HepG2 (cell line): ENCODE measurements around the gene STK39. TPM values are rescaled to one million over a fixed set of nuclear protein-coding genes. Genes with fewer than 3 reads are reported as not detected.

Experiments used
- DMAP1 ChIP-seq: IDR thresholded peaks from 2 replicates; pipeline ENCODE4 v1.6.1; 2016
- GZF1 ChIP-seq: sonication (generic); formaldehyde crosslinking; IDR thresholded peaks from 2 replicates; pipeline ENCODE4 v1.5.1; 2020; ENCODE audit warnings: mild to moderate bottlenecking, missing genetic modification reagents
- HOMEZ ChIP-seq: IDR thresholded peaks from 2 replicates; pipeline ENCODE4 v1.6.1; 2016; ENCODE audit warnings: low read depth
- KDM4B ChIP-seq: sonication (generic); formaldehyde crosslinking; IDR thresholded peaks from 2 replicates; pipeline ENCODE4 v1.4.0; 2020; ENCODE audit warnings: missing genetic modification reagents
- MEIS2 ChIP-seq: sonication (generic); formaldehyde crosslinking; IDR thresholded peaks from 2 replicates; pipeline ENCODE4 v1.9.0; 2021; ENCODE audit warnings: mild to moderate bottlenecking, missing genetic modification reagents
- PPARG ChIP-seq: conservative IDR thresholded peaks from 2 replicates; pipeline ENCODE4 v1.6.1; 2016; ENCODE audit warnings: missing biosample characterization, missing genetic modification reagents
- RAD51 ChIP-seq: fragments of 450-650 bp; IDR thresholded peaks from 2 replicates; pipeline ENCODE4 v1.6.1; 2016; ENCODE audit warnings: borderline replicate concordance
- SAFB2 ChIP-seq: sonication (generic); formaldehyde crosslinking; IDR thresholded peaks from 2 replicates; pipeline ENCODE4 v1.5.1; 2020; ENCODE audit warnings: missing genetic modification reagents, low read depth, mild to moderate bottlenecking, borderline replicate concordance
- STAT5B ChIP-seq: sonication (generic); formaldehyde crosslinking; IDR thresholded peaks from 2 replicates; pipeline ENCODE4 v1.4.0; 2020; ENCODE audit warnings: missing genetic modification reagents
- SYNCRIP ChIP-seq: fragments of 200-400 bp; formaldehyde crosslinking; IDR thresholded peaks from 2 replicates; pipeline ENCODE4 v1.6.1; 2018; ENCODE audit warnings: mild to moderate bottlenecking, low read depth, low read length; ENCODE audit not compliant: insufficient read depth
- ZNF180 ChIP-seq: sonication (generic); formaldehyde crosslinking; IDR thresholded peaks from 2 replicates; pipeline ENCODE4 v1.4.0; 2020; ENCODE audit warnings: low read depth, missing genetic modification reagents, borderline replicate concordance
- ZNF367 ChIP-seq: sonication (generic); formaldehyde crosslinking; IDR thresholded peaks from 2 replicates; pipeline ENCODE4 v1.4.0; 2020; ENCODE audit warnings: missing genetic modification reagents, borderline replicate concordance
- ZNF431 ChIP-seq: sonication (generic); formaldehyde crosslinking; IDR thresholded peaks from 2 replicates; pipeline ENCODE4 v1.9.0; 2022; ENCODE audit warnings: missing genetic modification reagents, low read depth, mild to moderate bottlenecking, borderline replicate concordance
- ZNF468 ChIP-seq: sonication (generic); formaldehyde crosslinking; IDR thresholded peaks from 2 replicates; pipeline ENCODE4 v1.8.0; 2022; ENCODE audit warnings: mild to moderate bottlenecking, moderate library complexity, missing genetic modification reagents
- ZNF598 ChIP-seq: sonication (generic); formaldehyde crosslinking; IDR thresholded peaks from 2 replicates; pipeline ENCODE4 v1.5.1; 2020; ENCODE audit warnings: mild to moderate bottlenecking, missing genetic modification reagents, borderline replicate concordance
- ZNF747 ChIP-seq: sonication (generic); formaldehyde crosslinking; IDR thresholded peaks from 2 replicates; pipeline ENCODE4 v1.8.1; 2023; ENCODE audit warnings: missing genetic modification reagents, mild to moderate bottlenecking, borderline replicate concordance
- ZSCAN12 ChIP-seq: sonication (generic); formaldehyde crosslinking; IDR thresholded peaks from 2 replicates; pipeline ENCODE4 v1.9.0; 2021; ENCODE audit warnings: mild to moderate bottlenecking, missing genetic modification reagents
- polyA plus RNA-seq, 8 experiments: library from polyadenylated mRNA; depleted of rRNA in 3 of 8; stranded (reverse) in 7 of 8; unstranded in 1 of 8; fragments of >200 nt; fragmentation: Illumina TruSeq in 4 of 8; extraction: Trizol in 4 of 8; gene quantifications; 2 replicates each; pipeline versions ENCODE4 v1.2.1 to v1.2.3, GENCODE V29; 2011 to 2016; ENCODE audit warnings: low read depth in 4 of 8, missing spikeins in 1 of 8, mixed read lengths in 1 of 8; ENCODE audit not compliant: insufficient read depth in 1 of 8
- total RNA-seq, 5 experiments: library from RNA; depleted of rRNA; stranded (reverse); fragments of >200 nt; fragmentation: Illumina TruSeq; extraction: Trizol; gene quantifications; 2 replicates each; pipeline ENCODE4 v1.2.3, GENCODE V29; 2016; ENCODE audit warnings: low read depth in 1 of 5
- TF ChIP-seq, protein P1 (sequence below): IDR thresholded peaks from 2 replicates; pipeline ENCODE4 v1.6.1; 2016; ENCODE audit warnings: low read depth, missing genetic modification reagents, missing compliant biosample characterization
- TF ChIP-seq, protein P2 (sequence below): sonication (generic); formaldehyde crosslinking; IDR thresholded peaks from 2 replicates; pipeline ENCODE4 v1.4.0; 2020; ENCODE audit warnings: mild to moderate bottlenecking, missing genetic modification reagents
- TF ChIP-seq, protein P3 (sequence below): sonication (generic); formaldehyde crosslinking; conservative IDR thresholded peaks from 2 replicates; pipeline ENCODE4 v1.8.0; 2022; ENCODE audit warnings: missing genetic modification reagents

Gene STK39
- total and polyA plus RNA-seq, 2 of the 13 experiments (the other 11 are each of a cell fraction or from before 2014, with no cell fraction given), result 27.3 to 38.4 TPM

GRCh38 chr2:168210895-168211570 lies 36.4 kb downstream of the STK39 start (continued):
- TF ChIP-seq SYNCRIP, result no peak
- TF ChIP-seq MEIS2 (CRISPR knock-in tag), result no peak
- TF ChIP-seq SAFB2 (CRISPR knock-in tag), result no peak
- TF ChIP-seq ZNF598 (CRISPR knock-in tag), result no peak
- TF ChIP-seq DMAP1 (CRISPR knock-in tag), result no peak
- no peak for TF ChIP-seq GZF1 (CRISPR knock-in tag)
- no peak for TF ChIP-seq KDM4B (CRISPR knock-in tag)
- no peak for TF ChIP-seq ZNF747 (CRISPR knock-in tag)
- no peak for TF ChIP-seq ZSCAN12
- TF ChIP-seq ZNF367, result no peak
- TF ChIP-seq, protein P1, sequence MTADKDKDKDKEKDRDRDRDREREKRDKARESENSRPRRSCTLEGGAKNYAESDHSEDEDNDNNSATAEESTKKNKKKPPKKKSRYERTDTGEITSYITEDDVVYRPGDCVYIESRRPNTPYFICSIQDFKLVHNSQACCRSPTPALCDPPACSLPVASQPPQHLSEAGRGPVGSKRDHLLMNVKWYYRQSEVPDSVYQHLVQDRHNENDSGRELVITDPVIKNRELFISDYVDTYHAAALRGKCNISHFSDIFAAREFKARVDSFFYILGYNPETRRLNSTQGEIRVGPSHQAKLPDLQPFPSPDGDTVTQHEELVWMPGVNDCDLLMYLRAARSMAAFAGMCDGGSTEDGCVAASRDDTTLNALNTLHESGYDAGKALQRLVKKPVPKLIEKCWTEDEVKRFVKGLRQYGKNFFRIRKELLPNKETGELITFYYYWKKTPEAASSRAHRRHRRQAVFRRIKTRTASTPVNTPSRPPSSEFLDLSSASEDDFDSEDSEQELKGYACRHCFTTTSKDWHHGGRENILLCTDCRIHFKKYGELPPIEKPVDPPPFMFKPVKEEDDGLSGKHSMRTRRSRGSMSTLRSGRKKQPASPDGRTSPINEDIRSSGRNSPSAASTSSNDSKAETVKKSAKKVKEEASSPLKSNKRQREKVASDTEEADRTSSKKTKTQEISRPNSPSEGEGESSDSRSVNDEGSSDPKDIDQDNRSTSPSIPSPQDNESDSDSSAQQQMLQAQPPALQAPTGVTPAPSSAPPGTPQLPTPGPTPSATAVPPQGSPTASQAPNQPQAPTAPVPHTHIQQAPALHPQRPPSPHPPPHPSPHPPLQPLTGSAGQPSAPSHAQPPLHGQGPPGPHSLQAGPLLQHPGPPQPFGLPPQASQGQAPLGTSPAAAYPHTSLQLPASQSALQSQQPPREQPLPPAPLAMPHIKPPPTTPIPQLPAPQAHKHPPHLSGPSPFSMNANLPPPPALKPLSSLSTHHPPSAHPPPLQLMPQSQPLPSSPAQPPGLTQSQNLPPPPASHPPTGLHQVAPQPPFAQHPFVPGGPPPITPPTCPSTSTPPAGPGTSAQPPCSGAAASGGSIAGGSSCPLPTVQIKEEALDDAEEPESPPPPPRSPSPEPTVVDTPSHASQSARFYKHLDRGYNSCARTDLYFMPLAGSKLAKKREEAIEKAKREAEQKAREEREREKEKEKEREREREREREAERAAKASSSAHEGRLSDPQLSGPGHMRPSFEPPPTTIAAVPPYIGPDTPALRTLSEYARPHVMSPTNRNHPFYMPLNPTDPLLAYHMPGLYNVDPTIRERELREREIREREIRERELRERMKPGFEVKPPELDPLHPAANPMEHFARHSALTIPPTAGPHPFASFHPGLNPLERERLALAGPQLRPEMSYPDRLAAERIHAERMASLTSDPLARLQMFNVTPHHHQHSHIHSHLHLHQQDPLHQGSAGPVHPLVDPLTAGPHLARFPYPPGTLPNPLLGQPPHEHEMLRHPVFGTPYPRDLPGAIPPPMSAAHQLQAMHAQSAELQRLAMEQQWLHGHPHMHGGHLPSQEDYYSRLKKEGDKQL (CRISPR knock-in tag), result 0 out of 2 replicates have a peak, but pooled peaks have one; percentile 33
- TF ChIP-seq ZNF431 (CRISPR knock-in tag), result no peak
- no peak for TF ChIP-seq ZNF468 (CRISPR knock-in tag)
- TF ChIP-seq PPARG (CRISPR knock-in tag), result no peak
- TF ChIP-seq, protein P2, sequence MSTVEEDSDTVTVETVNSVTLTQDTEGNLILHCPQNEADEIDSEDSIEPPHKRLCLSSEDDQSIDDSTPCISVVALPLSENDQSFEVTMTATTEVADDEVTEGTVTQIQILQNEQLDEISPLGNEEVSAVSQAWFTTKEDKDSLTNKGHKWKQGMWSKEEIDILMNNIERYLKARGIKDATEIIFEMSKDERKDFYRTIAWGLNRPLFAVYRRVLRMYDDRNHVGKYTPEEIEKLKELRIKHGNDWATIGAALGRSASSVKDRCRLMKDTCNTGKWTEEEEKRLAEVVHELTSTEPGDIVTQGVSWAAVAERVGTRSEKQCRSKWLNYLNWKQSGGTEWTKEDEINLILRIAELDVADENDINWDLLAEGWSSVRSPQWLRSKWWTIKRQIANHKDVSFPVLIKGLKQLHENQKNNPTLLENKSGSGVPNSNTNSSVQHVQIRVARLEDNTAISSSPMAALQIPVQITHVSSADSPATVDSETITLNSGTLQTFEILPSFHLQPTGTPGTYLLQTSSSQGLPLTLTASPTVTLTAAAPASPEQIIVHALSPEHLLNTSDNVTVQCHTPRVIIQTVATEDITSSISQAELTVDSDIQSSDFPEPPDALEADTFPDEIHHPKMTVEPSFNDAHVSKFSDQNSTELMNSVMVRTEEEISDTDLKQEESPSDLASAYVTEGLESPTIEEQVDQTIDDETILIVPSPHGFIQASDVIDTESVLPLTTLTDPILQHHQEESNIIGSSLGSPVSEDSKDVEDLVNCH (CRISPR knock-in tag), result no peak
- TF ChIP-seq STAT5B (CRISPR knock-in tag), result no peak
- TF ChIP-seq, protein P3, sequence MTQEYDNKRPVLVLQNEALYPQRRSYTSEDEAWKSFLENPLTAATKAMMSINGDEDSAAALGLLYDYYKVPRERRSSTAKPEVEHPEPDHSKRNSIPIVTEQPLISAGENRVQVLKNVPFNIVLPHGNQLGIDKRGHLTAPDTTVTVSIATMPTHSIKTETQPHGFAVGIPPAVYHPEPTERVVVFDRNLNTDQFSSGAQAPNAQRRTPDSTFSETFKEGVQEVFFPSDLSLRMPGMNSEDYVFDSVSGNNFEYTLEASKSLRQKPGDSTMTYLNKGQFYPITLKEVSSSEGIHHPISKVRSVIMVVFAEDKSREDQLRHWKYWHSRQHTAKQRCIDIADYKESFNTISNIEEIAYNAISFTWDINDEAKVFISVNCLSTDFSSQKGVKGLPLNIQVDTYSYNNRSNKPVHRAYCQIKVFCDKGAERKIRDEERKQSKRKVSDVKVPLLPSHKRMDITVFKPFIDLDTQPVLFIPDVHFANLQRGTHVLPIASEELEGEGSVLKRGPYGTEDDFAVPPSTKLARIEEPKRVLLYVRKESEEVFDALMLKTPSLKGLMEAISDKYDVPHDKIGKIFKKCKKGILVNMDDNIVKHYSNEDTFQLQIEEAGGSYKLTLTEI (CRISPR knock-in tag), result no peak
- TF ChIP-seq HOMEZ (CRISPR knock-in tag), result peak; percentile 89
- TF ChIP-seq ZNF180, result no peak
- no peak for TF ChIP-seq RAD51
